Activated CD4-positive, alpha-beta T cell treated with anti-CD3 and anti-CD28 coated beads for 24 hours (primary cell): Measurements from ENCODE around the gene UBE2V1.
"Not testable (repeated sequence)": the region's sequence is repeated elsewhere in the genome, so short reads cannot be mapped to it uniquely, and the experiment has no call there.

Experiments used
- DNase-seq, 2 donors: peaks; one replicate each; pipeline ENCODE4 v3.0.0-alpha.2; 2020; ENCODE audit warnings: low read depth in 2 of 2

UBE2V1 gene

GRCh38 chr20:50063763-50064162, 49.2 kb downstream of the UBE2V1 start:
- DNase-seq = not testable (repeated sequence)

GRCh38 chr20:50062006-50062838, 50.7 kb downstream of the UBE2V1 start:
- no peak for DNase-seq

- DNase-seq = no peak
Measured at GRCh38 chr20:50061151-50062005, 51.6 kb downstream of the UBE2V1 start.

- DNase-seq = no peak
Measured at GRCh38 chr20:50058662-50059402, 54.1 kb downstream of the UBE2V1 start.

DNA sequence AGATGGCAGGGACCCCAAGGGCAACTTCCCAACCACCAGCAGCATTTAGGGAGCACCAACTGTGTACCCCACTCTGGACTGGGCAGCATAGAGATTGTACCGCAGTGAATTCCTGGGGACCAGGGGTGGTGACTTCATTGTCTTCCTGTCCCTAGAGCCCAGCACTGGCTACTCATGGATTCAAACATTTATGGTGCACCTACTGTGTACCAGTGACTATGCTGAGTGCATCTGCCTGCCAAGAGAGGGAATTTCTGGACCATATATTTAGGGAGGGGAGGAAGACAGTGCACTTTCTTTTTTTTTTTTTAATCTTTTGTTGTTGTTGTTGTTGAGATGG, 55.3 kb downstream of the UBE2V1 start:
- DNase-seq = no peak

- DNase-seq = no peak
Measured at GRCh38 chr20:50056951-50057713, 55.8 kb downstream of the UBE2V1 start.

DNA sequence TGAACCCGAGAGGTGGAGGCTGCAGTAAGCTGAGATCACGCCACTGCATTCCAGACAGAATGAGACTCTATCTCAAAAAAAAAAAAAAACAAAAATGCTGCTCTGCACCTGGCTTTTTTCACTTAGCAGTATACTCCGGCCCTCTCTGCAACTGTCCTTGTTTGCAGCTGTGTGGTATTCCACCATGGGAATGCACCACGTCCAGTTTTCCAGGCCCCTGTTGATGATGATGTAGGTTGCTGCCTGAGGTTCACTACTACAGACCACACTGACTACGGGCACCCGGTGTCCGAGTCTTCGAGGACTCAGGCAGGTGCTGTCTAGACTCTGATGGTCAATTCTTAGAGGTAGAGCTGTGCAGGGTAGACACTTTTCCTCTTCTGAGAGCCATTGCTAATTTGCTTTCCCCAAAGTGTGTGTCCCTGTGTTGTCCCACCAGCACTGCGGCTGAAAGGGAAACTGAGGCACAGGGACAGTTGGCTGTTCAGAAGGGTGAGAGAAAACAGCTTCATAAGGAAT, 56.5 kb downstream of the UBE2V1 start:
- no peak for DNase-seq

GRCh38 chr20:50055524-50056083, 57.3 kb downstream of the UBE2V1 start:
- no peak for DNase-seq

DNA sequence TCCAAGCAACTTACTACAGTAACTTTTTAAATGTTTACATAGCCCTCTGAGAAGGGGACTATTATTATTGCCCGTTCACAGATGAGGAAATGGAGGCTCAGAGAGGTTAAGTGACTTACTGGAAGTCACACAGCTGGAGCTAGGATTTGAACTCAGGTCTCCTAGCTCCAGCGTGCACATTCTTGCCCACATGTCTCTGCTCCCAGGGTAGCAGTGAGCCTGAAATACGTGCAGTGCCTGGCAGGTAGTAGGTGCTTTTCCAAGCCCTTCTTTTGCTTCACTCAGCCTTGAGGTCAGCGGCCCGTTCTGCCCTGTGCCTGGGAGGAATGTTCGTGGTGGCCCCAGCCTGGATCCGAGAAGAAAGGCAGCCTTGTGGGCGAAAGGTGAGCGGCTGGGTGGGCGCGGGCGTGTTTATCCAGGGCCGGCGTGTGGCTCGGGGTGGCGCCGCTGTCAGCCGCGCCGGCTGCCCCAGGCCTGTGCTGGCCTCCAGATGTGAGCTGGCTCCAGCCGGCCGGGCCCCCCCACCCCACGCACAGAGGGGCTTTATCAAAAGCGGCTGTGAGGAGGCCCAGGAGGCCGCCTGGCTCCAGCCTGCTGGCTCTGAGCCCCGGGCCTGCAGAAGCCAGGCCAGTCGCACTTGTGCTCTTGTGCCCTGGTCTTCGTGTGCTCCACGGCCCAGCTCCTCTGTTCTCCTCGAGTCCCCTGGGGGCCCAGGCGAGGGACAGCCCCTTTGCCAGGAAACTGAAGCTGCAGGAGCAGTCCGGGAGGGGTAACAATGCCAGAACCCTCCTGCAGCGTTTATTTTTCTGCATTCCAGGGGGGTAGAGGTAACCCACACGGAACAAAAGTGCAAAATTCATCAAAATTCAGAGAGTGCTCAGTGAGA, 58.1 kb downstream of the UBE2V1 start:
- no peak for DNase-seq

- DNase-seq = no peak
Measured at GRCh38 chr20:50054231-50054547, 58.8 kb downstream of the UBE2V1 start.

DNA sequence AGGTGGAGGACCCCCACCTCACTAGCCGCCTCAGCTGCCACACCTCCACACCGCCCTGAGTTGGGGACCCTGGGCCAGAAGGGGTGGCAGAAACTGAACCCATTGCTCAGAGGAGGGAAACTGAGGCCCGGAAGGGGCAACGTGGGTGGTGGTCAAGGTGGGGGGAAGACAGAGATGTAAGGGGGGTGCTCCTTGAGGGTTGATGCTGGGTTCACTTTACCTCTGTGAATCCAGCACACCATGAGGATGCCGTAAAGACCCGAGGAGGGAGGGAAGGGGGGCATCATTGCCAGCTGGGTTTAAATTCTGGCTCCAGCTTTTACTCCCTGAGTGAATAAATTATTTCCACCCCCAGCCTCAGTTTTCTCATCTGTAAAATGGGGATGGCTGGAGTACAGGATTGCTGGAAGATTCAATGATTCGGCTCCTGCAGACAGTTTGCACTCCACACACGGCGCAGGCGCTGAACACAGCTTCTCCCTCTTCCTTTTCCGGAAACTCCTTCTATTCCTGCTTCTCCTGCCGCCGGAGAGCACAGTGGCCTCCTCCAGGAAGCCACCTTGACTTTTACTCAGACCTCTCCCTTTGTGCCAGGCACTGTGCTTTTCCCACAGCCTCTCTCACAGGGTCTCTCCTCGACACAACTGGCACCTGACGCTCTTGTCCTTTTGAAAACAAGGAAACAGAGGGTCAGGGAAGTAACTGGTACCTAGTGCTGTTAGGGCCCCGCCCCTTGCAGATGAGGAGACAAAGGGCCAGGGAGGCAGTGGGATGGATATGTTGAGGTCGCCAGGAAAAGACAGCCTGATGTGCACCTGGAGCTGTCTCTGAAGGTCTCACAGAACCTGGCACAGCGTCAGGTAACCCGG, 59.4 kb downstream of the UBE2V1 start:
- DNase-seq = no peak

DNA sequence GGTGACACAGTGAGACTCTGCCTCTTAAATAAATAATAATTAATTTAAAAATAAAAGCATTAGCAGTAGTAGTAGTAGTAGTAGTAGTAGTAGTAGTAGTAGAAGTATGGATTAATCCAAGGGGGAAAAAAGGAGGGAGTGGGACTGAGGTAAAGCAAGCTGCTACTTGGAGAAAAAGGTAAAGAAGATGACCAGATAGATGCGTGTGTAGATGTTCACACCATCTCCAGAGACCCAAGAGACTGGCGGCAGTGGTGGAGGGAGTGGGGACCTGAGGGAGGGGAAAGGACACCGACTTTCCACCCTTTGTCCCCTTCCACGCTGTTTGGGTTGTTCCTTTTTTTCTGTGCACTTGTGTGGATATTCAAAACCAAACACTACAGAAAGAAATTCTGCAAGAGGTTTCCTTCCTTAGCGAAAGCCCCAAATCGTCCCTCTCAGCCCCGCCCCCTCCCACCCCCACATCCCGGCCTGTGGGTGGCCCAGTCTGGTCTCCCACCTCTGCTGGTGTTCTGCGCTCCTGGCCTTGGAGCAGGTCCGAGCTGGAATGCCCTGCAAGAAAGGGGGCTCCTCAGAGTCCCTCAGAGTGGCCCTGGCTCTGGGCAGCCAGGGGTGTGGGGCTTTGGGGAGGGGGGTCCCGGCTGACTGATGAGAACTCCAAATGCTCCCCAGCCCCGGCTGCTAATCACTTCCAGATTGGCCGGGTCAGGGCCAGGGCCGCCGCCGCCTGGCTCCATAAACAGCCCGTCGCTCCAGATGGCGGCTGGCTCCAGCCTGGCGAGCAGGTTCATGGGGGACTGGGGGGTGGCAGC, 60.2 kb downstream of the UBE2V1 start:
- DNase-seq = no peak

DNA sequence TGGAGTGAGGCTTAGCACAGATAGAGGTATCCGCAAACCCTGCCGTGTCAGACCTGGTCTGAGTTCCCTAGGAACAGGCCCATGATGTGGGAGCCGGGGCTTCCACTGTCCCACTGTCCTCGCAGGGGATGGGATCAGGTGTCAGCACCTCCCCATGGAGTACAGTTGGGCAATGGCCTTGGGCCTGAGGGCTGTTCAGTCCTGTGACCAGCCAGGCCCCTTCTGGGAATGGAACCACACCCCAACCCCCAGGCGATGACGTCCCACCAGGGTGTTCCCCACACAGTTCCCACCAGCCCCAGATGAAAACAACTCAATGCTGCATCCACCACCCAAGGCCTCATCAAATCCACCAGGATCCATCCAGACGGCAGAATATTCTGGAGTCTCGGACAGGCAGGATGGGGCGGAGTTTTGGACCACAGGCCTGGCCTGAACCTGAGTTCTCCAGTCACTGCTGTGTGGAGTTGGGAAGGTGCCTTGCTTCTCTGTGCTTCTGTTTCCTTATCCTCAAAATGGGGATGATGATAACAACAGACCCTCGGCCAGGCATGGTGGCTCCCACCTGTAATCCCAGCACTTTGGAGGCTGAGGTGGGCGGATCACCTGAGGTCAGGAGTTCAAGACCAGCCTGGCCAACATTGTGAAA, 62.2 kb downstream of the UBE2V1 start:
- no peak for DNase-seq

GRCh38 chr20:50050214-50050613, 62.7 kb downstream of the UBE2V1 start:
- DNase-seq = no peak

DNA sequence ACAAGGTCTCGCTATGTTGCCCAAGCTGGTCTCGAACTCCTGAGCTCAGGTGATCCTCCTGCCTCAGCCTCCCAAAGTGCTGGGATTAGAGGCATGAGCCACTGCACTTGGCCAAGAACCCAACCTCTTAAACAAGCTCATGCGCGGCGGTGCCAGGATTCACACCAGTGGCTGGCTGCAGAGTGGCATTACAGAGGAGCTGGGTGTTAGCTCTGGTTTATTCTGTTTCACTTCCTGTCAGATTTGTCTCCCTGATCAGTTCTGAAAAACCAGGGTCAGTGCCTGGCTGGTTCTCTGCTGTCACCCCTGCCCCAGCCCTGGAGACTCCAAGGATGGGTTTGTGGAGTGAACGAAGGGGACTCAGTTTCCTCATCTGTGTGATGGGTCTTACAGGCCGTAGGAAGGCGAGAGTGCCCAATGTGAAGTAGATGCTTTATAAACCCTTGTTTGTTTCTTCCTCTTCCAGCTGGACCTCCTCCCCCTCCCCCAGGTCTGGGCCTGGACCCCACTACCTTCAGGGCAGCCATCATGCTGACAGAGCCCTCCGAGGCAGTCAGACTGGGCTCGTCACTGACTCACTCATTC, 63.4 kb downstream of the UBE2V1 start:
- no peak for DNase-seq

GRCh38 chr20:50048420-50049166, 64.4 kb downstream of the UBE2V1 start:
- no peak for DNase-seq
